NB4 (cell line): Measurements from ENCODE around the gene SRXN1.

Experiments
- DNase-seq: peaks from one replicate; pipeline ENCODE4 v3.0.0; 2010; ENCODE audit warnings: low read depth
- H3K4me3 ChIP-seq: one replicate; pipeline ENCODE4 v1.5.1; 2011; ENCODE audit warnings: mild to moderate bottlenecking, low read depth, low read length, moderate library complexity
- CTCF ChIP-seq: IDR thresholded peaks from one replicate; pipeline ENCODE4 v1.5.1; 2012; ENCODE audit warnings: low read depth, low read length
- MAX ChIP-seq: IDR thresholded peaks from 2 replicates; pipeline ENCODE4 v1.6.1; 2011; ENCODE audit warnings: low read depth, low read length
- MYC ChIP-seq: IDR thresholded peaks from 2 replicates; pipeline ENCODE4 v1.6.1; 2011; ENCODE audit warnings: low read depth, low read length
- POLR2A ChIP-seq: IDR thresholded peaks from 2 replicates; pipeline ENCODE4 v1.6.1; 2011; ENCODE audit warnings: mild to moderate bottlenecking; ENCODE audit not compliant: insufficient read length; ENCODE audit errors: extremely low read depth

The SRXN1 gene

GRCh38 chr20:689348-689747 lies 36.3 kb upstream of the SRXN1 start:
- no peak for TF ChIP-seq POLR2A

GRCh38 chr20:688809-689212 lies 35.8 kb upstream of the SRXN1 start:
- TF ChIP-seq MAX (no peak), POLR2A (no peak), MYC (no peak), CTCF (no peak)
- no peak overlapping the region for H3K4me3 ChIP-seq
- no peak for DNase-seq

More at GRCh38 chr20:689348-689747, 36.3 kb upstream of the SRXN1 start:
- no peak for DNase-seq
- no peak overlapping the region for H3K4me3 ChIP-seq

GRCh38 chr20:687468-688203 lies 34.6 kb upstream of the SRXN1 start:
- H3K4me3 ChIP-seq: no peak overlapping the region
- no peak for DNase-seq
- TF ChIP-seq CTCF: no peak
- no peak for TF ChIP-seq POLR2A
- TF ChIP-seq MAX: no peak
- TF ChIP-seq MYC: no peak

GRCh38 chr20:684676-685319 lies 31.8 kb upstream of the SRXN1 start:
- TF ChIP-seq POLR2A: no peak
- no peak for TF ChIP-seq CTCF
- TF ChIP-seq MYC: no peak
- no peak for TF ChIP-seq MAX
- no peak for DNase-seq

GRCh38 chr20:682123-682522 lies 29.1 kb upstream of the SRXN1 start:
- DNase-seq: no peak
- no peak overlapping the region for H3K4me3 ChIP-seq
- TF ChIP-seq POLR2A (no peak), MYC (no peak), MAX (no peak), CTCF (no peak)

More at GRCh38 chr20:684676-685319, 31.8 kb upstream of the SRXN1 start:
- H3K4me3 ChIP-seq: no peak overlapping the region

GRCh38 chr20:680638-681187 lies 27.7 kb upstream of the SRXN1 start:
- no peak for DNase-seq
- TF ChIP-seq MAX: no peak
- TF ChIP-seq POLR2A: no peak
- no peak for TF ChIP-seq MYC
- TF ChIP-seq CTCF: no peak
- no peak overlapping the region for H3K4me3 ChIP-seq
